C1 segment of cervical spinal cord (tissue), 14 donors: ENCODE measurements around the gene UHMK1.
"Not testable (repeated sequence)": the region's sequence is repeated elsewhere in the genome, so short reads cannot be mapped to it uniquely, and the experiment has no call there.

Source experiments
- DNase-seq, 14 donors: peaks; one replicate each; lab custom pipeline; 2025; lab: John Stamatoyannopoulos, UW

UHMK1 gene, protein sequence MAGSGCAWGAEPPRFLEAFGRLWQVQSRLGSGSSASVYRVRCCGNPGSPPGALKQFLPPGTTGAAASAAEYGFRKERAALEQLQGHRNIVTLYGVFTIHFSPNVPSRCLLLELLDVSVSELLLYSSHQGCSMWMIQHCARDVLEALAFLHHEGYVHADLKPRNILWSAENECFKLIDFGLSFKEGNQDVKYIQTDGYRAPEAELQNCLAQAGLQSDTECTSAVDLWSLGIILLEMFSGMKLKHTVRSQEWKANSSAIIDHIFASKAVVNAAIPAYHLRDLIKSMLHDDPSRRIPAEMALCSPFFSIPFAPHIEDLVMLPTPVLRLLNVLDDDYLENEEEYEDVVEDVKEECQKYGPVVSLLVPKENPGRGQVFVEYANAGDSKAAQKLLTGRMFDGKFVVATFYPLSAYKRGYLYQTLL

GRCh38 chr1:162497723-162498495 lies at the start of gene UHMK1:
Gene UHMK1 (plus strand): TSS chr1:162497818. CDS start chr1:162498001, 183 bp downstream.
- peak; percentile 25 to 93 (median 80) for DNase-seq

DNA sequence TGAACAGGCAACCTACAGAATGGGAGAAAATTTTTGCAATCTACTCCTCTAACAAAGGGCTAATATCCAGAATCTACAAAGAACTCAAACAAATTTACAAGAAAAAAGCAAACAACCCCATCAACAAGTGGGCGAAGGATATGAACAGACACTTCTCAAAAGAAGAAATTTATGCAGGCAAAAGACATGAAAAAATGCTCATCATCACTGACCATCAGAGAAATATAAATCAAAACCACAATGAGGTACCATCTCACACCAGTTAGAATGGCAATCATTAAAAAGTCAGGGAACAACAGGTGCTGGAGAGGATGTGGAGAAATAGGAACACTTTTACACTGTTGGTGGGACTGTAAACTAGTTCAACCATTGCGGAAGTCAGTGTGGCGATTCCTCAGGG lies 43.3 kb upstream of the UHMK1 start:
- not testable (repeated sequence) for DNase-seq

GRCh38 chr1:162456323-162456722 lies 41.3 kb upstream of the UHMK1 start:
- DNase-seq = no peak

- DNase-seq = no peak
Measured at GRCh38 chr1:162458236-162458635, 39.4 kb upstream of the UHMK1 start.

DNA sequence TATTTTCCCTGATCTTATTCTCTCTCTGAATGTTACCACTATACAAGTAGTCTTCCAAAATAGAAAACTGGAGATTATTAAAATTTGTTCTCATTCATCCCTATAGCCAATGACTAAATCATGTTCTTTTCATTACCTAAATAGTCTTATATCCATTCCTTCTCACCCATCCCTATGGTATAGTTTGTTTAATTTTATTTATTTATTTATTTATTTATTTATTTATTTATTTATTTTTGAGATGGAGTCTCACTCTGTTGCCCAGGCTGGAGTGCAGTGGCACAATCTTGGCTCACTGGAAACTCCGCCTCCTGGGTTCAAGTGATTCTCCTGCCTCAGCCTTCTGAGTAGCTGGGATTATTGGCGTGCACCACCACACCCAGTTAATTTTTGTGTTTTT lies 35.2 kb upstream of the UHMK1 start:
- not testable (repeated sequence) for DNase-seq

GRCh38 chr1:162463021-162463420 lies 34.6 kb upstream of the UHMK1 start:
- DNase-seq = no peak

DNA sequence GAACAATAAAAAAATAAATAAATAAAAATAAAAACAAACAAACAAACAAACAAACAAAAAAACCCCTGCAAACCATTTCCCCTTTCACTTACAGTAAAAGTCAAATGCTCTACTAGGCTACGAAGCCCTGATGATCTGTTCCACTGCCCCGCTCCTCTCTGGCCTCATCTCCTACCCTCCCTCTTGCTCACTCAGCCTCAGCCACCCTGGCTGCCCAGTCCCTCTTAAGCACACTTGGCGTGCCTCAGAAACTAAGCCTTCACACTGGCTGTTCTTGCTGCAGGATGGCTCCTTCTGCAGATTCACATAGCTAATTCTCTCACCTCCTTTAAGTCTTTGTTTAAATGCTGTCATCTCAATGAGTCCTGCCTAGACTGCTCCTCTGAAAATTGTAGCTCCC lies 30.8 kb upstream of the UHMK1 start:
- no peak for DNase-seq

DNA sequence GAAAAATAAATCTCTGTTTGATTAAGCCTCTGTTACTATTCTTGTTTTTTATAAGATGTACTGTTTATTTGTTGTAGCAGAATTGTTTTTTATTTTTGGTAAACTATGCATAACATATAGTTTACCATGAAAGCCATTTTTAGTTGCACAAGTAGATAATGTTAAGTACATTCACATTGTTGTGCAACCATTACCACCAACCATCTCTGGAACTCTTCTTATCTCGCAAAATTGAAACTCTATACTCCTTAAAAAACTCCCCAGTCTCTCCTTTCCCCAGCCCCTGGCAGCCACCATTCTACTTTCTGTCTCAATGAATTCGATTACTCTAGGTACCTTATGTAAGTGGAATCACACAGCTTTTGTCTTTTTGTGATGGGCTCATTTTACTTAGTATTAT lies 27.4 kb upstream of the UHMK1 start:
- DNase-seq = no peak

DNA sequence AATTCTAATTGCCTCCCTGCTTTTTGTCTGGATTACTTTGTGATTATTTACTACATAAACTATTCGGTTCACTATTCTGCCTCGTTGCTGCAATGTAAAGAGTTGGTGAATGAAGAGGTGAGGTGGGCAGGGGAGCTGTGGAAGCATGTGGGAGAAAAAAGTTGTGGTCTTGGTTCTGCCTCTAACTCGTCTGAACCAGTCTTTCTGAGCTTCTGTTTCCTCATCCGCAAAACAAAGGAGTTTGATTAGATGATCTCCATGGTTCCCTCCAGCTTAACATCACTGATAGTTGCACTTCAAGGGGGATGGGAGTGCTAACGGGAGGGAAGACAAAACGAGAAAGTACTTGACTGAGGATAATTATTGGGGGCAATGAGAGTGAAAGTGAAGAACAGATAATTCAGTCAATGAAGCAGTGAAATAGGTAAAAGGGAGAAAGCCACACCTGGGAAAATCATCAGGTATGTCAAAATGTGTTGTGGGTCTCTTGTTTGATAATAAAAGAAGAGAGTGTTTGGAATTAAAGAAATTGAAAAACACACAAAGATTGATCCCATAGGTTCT lies 26.2 kb upstream of the UHMK1 start:
- DNase-seq = no peak

DNA sequence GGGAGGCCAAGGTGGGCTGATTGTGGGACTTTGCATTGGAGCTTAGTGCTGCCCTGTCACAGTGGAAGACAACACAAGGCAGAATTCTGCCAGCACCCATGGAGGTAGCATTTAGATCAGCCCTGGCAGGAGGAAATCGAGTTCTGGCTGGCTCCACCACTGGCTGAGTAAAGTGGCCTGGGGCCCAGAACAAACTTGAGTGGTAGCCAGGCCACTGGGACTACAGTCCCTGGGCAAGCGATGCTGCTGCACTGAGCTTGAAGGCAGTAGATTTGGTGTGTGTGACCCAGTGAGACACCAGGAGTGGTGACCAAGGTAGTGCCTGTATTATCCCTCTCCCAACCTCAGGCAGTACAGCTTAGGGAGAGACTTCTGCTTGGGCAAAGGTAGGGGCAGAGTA lies 22.5 kb upstream of the UHMK1 start:
- peak in 7 of 14 donors; percentile 2 to 34 (median 10) for DNase-seq

- DNase-seq = no peak
Measured at GRCh38 chr1:162475539-162476185, 22.0 kb upstream of the UHMK1 start.

DNA sequence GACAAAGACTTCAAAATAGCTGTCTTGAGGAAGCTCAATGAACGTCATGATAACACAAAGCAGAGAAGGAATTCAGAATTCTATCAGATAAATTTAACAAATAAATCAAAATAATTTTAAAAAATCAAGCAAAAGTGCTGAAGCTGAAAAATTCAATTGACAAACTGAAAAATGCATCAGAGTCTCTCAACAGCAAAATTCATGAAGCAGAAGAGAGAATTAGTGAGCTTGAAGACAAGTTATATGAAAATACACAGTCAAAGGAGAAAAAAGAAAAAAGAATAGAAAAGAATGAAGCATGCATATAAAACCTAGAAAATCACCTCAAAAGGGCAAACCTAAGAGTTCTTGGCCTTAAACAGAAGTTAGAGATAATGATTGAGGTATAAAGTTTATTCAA lies 21.0 kb upstream of the UHMK1 start:
- DNase-seq = no peak

GRCh38 chr1:162485236-162485635 lies 12.4 kb upstream of the UHMK1 start:
- DNase-seq = no peak

DNA sequence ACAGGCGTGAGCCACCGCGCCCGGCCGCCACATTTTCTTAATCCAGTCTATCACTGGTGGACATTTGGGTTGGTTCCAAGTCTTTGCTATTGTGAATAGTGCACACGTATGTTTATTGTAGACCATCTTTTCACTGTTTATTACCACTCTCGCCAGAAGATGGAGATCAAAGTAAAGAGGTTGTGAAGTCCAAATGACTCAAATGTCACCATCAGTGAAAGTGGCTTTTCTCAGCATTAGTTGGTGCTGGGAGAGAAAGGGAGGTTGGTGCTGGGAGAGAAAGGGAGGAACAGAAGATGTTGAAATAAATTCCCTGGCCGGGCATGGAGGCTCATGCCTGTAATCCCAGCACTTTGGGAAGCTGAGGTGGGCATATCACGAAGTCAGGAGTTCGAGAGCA lies 10.4 kb upstream of the UHMK1 start:
- no peak for DNase-seq

GRCh38 chr1:162488219-162488618 lies 9.4 kb upstream of the UHMK1 start:
- no peak for DNase-seq

DNA sequence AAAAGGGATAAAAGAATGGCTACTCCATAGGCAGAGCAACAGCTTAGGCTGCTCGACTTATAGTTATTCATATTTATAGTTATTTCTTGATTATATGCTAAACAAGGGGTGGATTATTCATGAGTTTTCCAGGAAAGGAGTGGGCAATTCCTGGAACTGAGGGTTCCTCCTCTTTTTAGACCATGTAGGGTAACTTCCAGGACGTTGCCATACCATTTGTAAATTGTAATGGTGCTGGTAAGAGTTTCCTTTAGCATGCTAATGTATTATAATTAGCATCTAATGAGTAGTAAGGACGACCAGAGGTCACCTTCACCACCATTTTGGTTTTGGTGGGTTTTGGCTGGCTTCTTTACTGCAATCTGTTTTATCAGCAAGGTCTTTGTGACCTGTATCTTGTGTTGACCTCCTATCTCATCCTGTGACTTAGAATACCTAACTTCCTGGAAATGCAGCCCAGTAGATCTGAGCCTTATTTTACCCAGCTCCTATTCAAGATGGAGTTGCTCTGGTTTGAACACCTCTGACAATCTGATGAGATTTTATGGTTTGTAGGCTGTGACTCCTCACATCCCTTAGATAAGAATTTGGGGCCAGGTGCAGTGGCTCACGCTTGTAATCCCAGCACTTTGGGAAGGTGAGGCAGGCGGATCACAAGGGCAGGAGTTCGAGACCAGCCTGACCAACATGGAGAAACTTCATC lies 1.9 kb upstream of the UHMK1 start:
- not testable (repeated sequence) for DNase-seq

DNA sequence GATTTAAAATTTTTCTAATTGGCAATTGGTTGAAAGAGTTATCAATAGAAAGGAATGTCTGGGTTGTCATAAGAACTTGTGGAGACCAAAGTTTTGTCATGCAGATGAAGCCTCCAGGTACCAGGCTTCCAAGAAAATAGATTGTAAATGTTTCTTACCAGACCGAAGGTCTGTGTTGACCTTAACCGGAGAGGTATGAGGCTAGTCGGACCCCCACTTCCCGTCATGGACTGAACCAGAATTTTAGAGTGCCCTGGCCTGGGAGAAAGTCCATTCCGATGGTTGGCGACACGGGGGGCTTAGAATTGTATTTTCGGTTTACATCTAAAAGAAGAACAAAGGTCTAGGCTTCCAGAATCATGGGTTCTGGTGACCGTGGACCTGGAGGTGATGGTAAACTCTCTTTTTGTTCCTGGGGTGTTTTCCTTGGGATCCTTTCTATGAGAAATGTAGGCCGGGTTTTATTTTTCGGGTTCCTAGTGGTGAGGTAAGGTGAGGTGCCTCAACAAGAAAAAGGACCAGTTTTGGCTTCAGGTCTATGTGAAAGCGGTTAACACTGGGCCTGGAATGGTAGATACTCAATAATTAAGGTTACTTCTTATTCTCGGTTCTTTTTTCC lies 405 bp upstream of the UHMK1 start:
- DNase-seq = peak in 1 of 14 donors; percentile 35

- DNase-seq = no peak
Measured at GRCh38 chr1:162498496-162498810, 835 bp downstream of the UHMK1 start.

- DNase-seq = no peak
Measured at GRCh38 chr1:162500805-162501204, 3.2 kb downstream of the UHMK1 start.

DNA sequence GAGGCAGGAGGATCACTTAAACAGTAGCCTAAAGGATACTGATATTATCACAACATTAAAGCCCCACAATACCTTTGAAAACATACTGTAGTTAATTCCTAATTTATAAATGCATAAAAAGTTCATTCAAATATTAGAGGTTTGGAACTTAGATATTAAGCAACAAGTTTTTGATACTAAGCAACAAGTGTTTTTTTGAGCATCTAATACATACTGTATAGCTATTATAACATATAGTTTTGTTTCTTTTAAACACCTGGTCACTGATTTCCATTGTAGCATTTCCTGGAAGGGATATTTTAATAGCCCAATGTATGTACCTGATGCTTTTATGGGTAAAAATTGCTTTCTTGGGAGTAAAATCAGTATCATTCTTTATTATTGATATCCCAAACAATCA lies 4.5 kb downstream of the UHMK1 start:
- DNase-seq = no peak

- no peak for DNase-seq
Measured at GRCh38 chr1:162502928-162503327, 5.3 kb downstream of the UHMK1 start.
